ENCODE data around the gene TPM1. TPM values are rescaled to one million over a fixed set of nuclear protein-coding genes. Genes with fewer than 3 reads are reported as not detected.

Gene TPM1
- total RNA-seq, 2 donors from 2014 or later, result 245 to 363 TPM

GRCh38 chr15:63047792-63048114 lies 5.2 kb downstream of the TPM1 start:
- TF ChIP-seq CTCF (conservative IDR thresholded peaks at IDR 0.05), result no peak
- peaks cover 13% of the 10 kb centered on the region for H3K36me3 Mint-ChIP-seq (ENCODE audit: low read depth)
- H3K27ac ChIP-seq (ENCODE audit: low read depth, low read length), result no peak overlapping the region
- H3K4me3 ChIP-seq (ENCODE audit: low read length), result peak overlapping the region; percentile 97
- 21 to 39% methylated on average over 6 to 12 of the region's 12 CpGs for WGBS, 2 experiments (ENCODE audit: insufficient coverage in 1 of 2, insufficient read length in 1 of 2)
- peak overlapping the region; percentile 92 for H3K27ac Mint-ChIP-seq
- H3K4me1 ChIP-seq (ENCODE audit: control insufficient read depth, insufficient read depth, low read length), result peaks cover 34% of the 10 kb centered on the region
- DNase-seq, result no peak
- H3K4me1 Mint-ChIP-seq, result peaks cover 76% of the 10 kb centered on the region
- H3K27me3 Mint-ChIP-seq (ENCODE audit: insufficient read depth), result no peaks in the 10 kb centered on the region
- H3K9me3 ChIP-seq (ENCODE audit: control insufficient read depth, low read length), result no peaks in the 10 kb centered on the region
- H3K9me3 Mint-ChIP-seq, result no peaks in the 10 kb centered on the region
- H3K36me3 ChIP-seq (ENCODE audit: control insufficient read depth, insufficient read depth, low read length), result peaks cover 62% of the 10 kb centered on the region
- peak overlapping the region; percentile 34 for H3K9ac ChIP-seq (ENCODE audit: extremely low read depth, low read length, poor library complexity, severe bottlenecking)
- peak overlapping the region; percentile 87 for H3K4me3 Mint-ChIP-seq
- no peaks in the 10 kb centered on the region for H3K27me3 ChIP-seq (ENCODE audit: control insufficient read depth, insufficient read depth, low read length, poor library complexity, severe bottlenecking)

- Histone ChIP-seq H3K4me1 (ENCODE audit: control insufficient read depth, insufficient read depth, low read length) (peaks cover 39% of the 10 kb centered on the region), H3K9ac (ENCODE audit: extremely low read depth, low read length, poor library complexity, severe bottlenecking) (peak overlapping the region; percentile 64), H3K9me3 (ENCODE audit: control insufficient read depth, low read length) (no peaks in the 10 kb centered on the region), H3K4me3 (ENCODE audit: low read length) (peak overlapping the region; percentile 97), H3K27ac (ENCODE audit: low read depth, low read length) (no peak overlapping the region), H3K36me3 (ENCODE audit: control insufficient read depth, insufficient read depth, low read length) (peaks cover 62% of the 10 kb centered on the region), H3K27me3 (ENCODE audit: control insufficient read depth, insufficient read depth, low read length, poor library complexity, severe bottlenecking) (no peaks in the 10 kb centered on the region)
- Mint-ChIP-seq H3K27me3 (ENCODE audit: insufficient read depth) (no peaks in the 10 kb centered on the region), H3K36me3 (ENCODE audit: low read depth) (peaks cover 13% of the 10 kb centered on the region), H3K9me3 (no peaks in the 10 kb centered on the region), H3K27ac (peak overlapping the region; percentile 92), H3K4me1 (peaks cover 80% of the 10 kb centered on the region), H3K4me3 (peak overlapping the region; percentile 87)
- DNase-seq, result peak; percentile 98
- 1% methylated on average over 27 to 75 of the region's 75 CpGs for WGBS, 2 experiments (ENCODE audit: insufficient coverage in 1 of 2, insufficient read length in 1 of 2)
- peak; percentile 95 for TF ChIP-seq CTCF (conservative IDR thresholded peaks at IDR 0.05)
Measured at GRCh38 chr15:63048115-63048775, 5.7 kb downstream of the TPM1 start.

- Mint-ChIP-seq H3K4me1 (peaks cover 83% of the 10 kb centered on the region), H3K9me3 (no peaks in the 10 kb centered on the region), H3K4me3 (peak overlapping the region; percentile 87), H3K27ac (peak overlapping the region; percentile 90), H3K27me3 (ENCODE audit: insufficient read depth) (no peaks in the 10 kb centered on the region), H3K36me3 (ENCODE audit: low read depth) (peaks cover 13% of the 10 kb centered on the region)
- Histone ChIP-seq H3K9me3 (ENCODE audit: control insufficient read depth, low read length) (no peaks in the 10 kb centered on the region), H3K4me1 (ENCODE audit: control insufficient read depth, insufficient read depth, low read length) (peaks cover 40% of the 10 kb centered on the region), H3K27ac (ENCODE audit: low read depth, low read length) (no peak overlapping the region), H3K4me3 (ENCODE audit: low read length) (peak overlapping the region; percentile 97), H3K9ac (ENCODE audit: extremely low read depth, low read length, poor library complexity, severe bottlenecking) (peak overlapping the region; percentile 64), H3K27me3 (ENCODE audit: control insufficient read depth, insufficient read depth, low read length, poor library complexity, severe bottlenecking) (no peaks in the 10 kb centered on the region), H3K36me3 (ENCODE audit: control insufficient read depth, insufficient read depth, low read length) (peaks cover 61% of the 10 kb centered on the region)
- WGBS, 2 experiments (ENCODE audit: insufficient coverage in 1 of 2, insufficient read length in 1 of 2), result 13 to 23% methylated on average over 18 to 38 of the region's 38 CpGs
- no peak for TF ChIP-seq CTCF (conservative IDR thresholded peaks at IDR 0.05)
- peak; percentile 80 for DNase-seq
Measured at GRCh38 chr15:63048776-63049665, 6.5 kb downstream of the TPM1 start.
